Caco-2 (cell line): ENCODE results near the gene DIP2A. TPM values are rescaled to one million over a fixed set of nuclear protein-coding genes. Genes with fewer than 3 reads are reported as not detected.

Experiments used
- BruUV-seq: library from RNA; stranded (reverse); fragments of 400-500 nt; replicated peaks from 2 replicates; lab custom pipeline; 2021; lab: Mats Ljungman, UMichigan
- CTCF ChIA-PET: fragments of 300-600 bp; sonication (Branson Sonifier 250); formaldehyde crosslinking; loops from one replicate; lab custom pipeline; 2022; ENCODE audit warnings: antibody characterized with exemption; lab: Charles Lee
- POLR2A ChIA-PET: fragments of 300-600 bp; sonication (Branson Sonifier 250); formaldehyde crosslinking; loops from one replicate; lab custom pipeline; 2022; ENCODE audit warnings: antibody characterized with exemption; lab: Charles Lee
- DNase-seq, 2 experiments: peaks; one replicate each; pipeline versions ENCODE4 v3.0.0 to v3.0.0-alpha.2; 2020 to 2022
- H3K27me3 ChIP-seq: replicated peaks from 2 replicates; pipeline ENCODE4 v1.6.0; 2011; ENCODE audit warnings: low read length; ENCODE audit not compliant: control insufficient read depth, insufficient read depth
- H3K36me3 ChIP-seq: 2 replicates; pipeline ENCODE4 v1.5.1; 2011; ENCODE audit warnings: low read length; ENCODE audit not compliant: control insufficient read depth, insufficient read depth
- H3K4me1 ChIP-seq: fragments of 250-450 bp; sonication (Bioruptor Pico); 2 replicates; pipeline ENCODE4 v1.5.1; 2020; ENCODE audit warnings: mild to moderate bottlenecking
- H3K4me3 ChIP-seq: 2 replicates; pipeline ENCODE4 v1.5.1; 2011; ENCODE audit warnings: low read depth, mild to moderate bottlenecking, control low read depth, low read length
- H3K9me3 ChIP-seq: fragments of 250-450 bp; sonication (Bioruptor Pico); 2 replicates; pipeline ENCODE4 v1.5.1; 2020; ENCODE audit warnings: mild to moderate bottlenecking, moderate library complexity
- H3K27ac Mint-ChIP-seq: one replicate; pipeline ENCODE4 v1.8.0; 2022; ENCODE audit warnings: mixed read lengths; ENCODE audit not compliant: unreplicated experiment
- H3K27me3 Mint-ChIP-seq: one replicate; pipeline ENCODE4 v1.8.0; 2022; ENCODE audit warnings: mixed read lengths; ENCODE audit not compliant: insufficient read depth, unreplicated experiment
- H3K36me3 Mint-ChIP-seq: one replicate; pipeline ENCODE4 v1.8.0; 2022; ENCODE audit warnings: mild to moderate bottlenecking, mixed read lengths; ENCODE audit not compliant: insufficient read depth, unreplicated experiment
- H3K4me1 Mint-ChIP-seq: one replicate; pipeline ENCODE4 v1.8.0; 2022; ENCODE audit warnings: low read depth, mixed read lengths; ENCODE audit not compliant: unreplicated experiment
- H3K4me3 Mint-ChIP-seq: one replicate; pipeline ENCODE4 v1.8.0; 2022; ENCODE audit warnings: mild to moderate bottlenecking, moderate library complexity, mixed read lengths; ENCODE audit not compliant: unreplicated experiment
- H3K9me3 Mint-ChIP-seq: one replicate; pipeline ENCODE4 v1.8.0; 2022; ENCODE audit warnings: mixed read lengths; ENCODE audit not compliant: unreplicated experiment
- CTCF ChIP-seq, 2 experiments: fragments of 200-600 bp in 1 of 2; IDR thresholded peaks; 1 replicate in 1 of 2; 2 replicates in 1 of 2; pipeline versions ENCODE4 v1.5.1 to v1.8.0; 2011 to 2022; ENCODE audit warnings: antibody characterized with exemption in 1 of 2, control low read depth in 1 of 2, inconsistent platforms in 1 of 2, low read depth in 1 of 2, low read length in 1 of 2, mild to moderate bottlenecking in 1 of 2, moderate library complexity in 1 of 2; ENCODE audit not compliant: insufficient read depth in 1 of 2, severe bottlenecking in 1 of 2, unreplicated experiment in 1 of 2
- intact Hi-C: fragments of 100-400 bp; cut with micrococcal nuclease; formaldehyde crosslinking; loops from one replicate; pipeline ENCODE4 v1.10.0; 2022; ENCODE audit not compliant: unreplicated experiment
- total RNA-seq: library from RNA; stranded (reverse); gene quantifications from 2 replicates; pipeline ENCODE4 v1.2.3, GENCODE V29; 2022

The DIP2A gene
- total RNA-seq, 1 experiment from 2014 or later = 44.6 TPM

GRCh38 chr21:46434322-46434958 lies 24.3 kb upstream of the DIP2A start:
- Mint-ChIP-seq H3K4me1 (no peaks in the 10 kb centered on the region), H3K9me3 (no peaks in the 10 kb centered on the region), H3K27me3 (no peaks in the 10 kb centered on the region), H3K27ac (no peak overlapping the region), H3K4me3 (no peak overlapping the region), H3K36me3 (peaks cover 79% of the 10 kb centered on the region)
- Histone ChIP-seq H3K36me3 (no peaks in the 10 kb centered on the region), H3K27me3 (no peaks in the 10 kb centered on the region), H3K4me1 (no peaks in the 10 kb centered on the region), H3K9me3 (no peaks in the 10 kb centered on the region), H3K4me3 (no peak overlapping the region)
- no peak for DNase-seq
- intact Hi-C loops = no loop called here
- TF ChIP-seq CTCF (IDR thresholded peaks at IDR 0.05; ENCODE audit: insufficient read depth in 1 of 2, low read depth in 1 of 2, low read length in 1 of 2, severe bottlenecking in 1 of 2, unreplicated experiment in 1 of 2) = no peak
- ChIA-PET POLR2A (no interaction called here), CTCF (no interaction called here)
- no TSS peak for BruUV-seq

- intact Hi-C loops = no loop called here
- Mint-ChIP-seq H3K4me1 (no peaks in the 10 kb centered on the region), H3K27ac (no peak overlapping the region), H3K4me3 (no peak overlapping the region), H3K27me3 (no peaks in the 10 kb centered on the region), H3K9me3 (no peaks in the 10 kb centered on the region), H3K36me3 (peaks cover 79% of the 10 kb centered on the region)
- no peaks in the 10 kb centered on the region for H3K4me1 ChIP-seq
- ChIA-PET POLR2A (no interaction called here), CTCF (no interaction called here)
- no peaks in the 10 kb centered on the region for H3K36me3 ChIP-seq
- no TSS peak for BruUV-seq
- no peaks in the 10 kb centered on the region for H3K27me3 ChIP-seq
- TF ChIP-seq CTCF (IDR thresholded peaks at IDR 0.05; ENCODE audit: insufficient read depth in 1 of 2, low read depth in 1 of 2, low read length in 1 of 2, severe bottlenecking in 1 of 2, unreplicated experiment in 1 of 2) = no peak
- no peak overlapping the region for H3K4me3 ChIP-seq
- H3K9me3 ChIP-seq = no peaks in the 10 kb centered on the region
- DNase-seq = no peak
These were observed 22.9 kb upstream of the DIP2A start for GRCh38 chr21:46435786-46436227.

- no peaks in the 10 kb centered on the region for H3K27me3 Mint-ChIP-seq
- no peak overlapping the region for H3K27ac Mint-ChIP-seq
- Histone ChIP-seq H3K4me1 (no peaks in the 10 kb centered on the region), H3K36me3 (no peaks in the 10 kb centered on the region), H3K4me3 (no peak overlapping the region), H3K9me3 (no peaks in the 10 kb centered on the region), H3K27me3 (no peaks in the 10 kb centered on the region)
- H3K36me3 Mint-ChIP-seq = peaks cover 79% of the 10 kb centered on the region
- no peaks in the 10 kb centered on the region for H3K4me1 Mint-ChIP-seq
- no peaks in the 10 kb centered on the region for H3K9me3 Mint-ChIP-seq
- ChIA-PET CTCF (no interaction called here), POLR2A (no interaction called here)
- TF ChIP-seq CTCF (IDR thresholded peaks at IDR 0.05; ENCODE audit: insufficient read depth in 1 of 2, low read depth in 1 of 2, low read length in 1 of 2, severe bottlenecking in 1 of 2, unreplicated experiment in 1 of 2) = no peak
- DNase-seq = no peak
- intact Hi-C loops = no loop called here
- no TSS peak for BruUV-seq
- H3K4me3 Mint-ChIP-seq = no peak overlapping the region
These were observed 22.1 kb upstream of the DIP2A start for GRCh38 chr21:46436621-46437020.
